IMR-90 (cell line): Measurements from ENCODE around the gene CDC42BPA. TPM values are rescaled to one million over a fixed set of nuclear protein-coding genes. Genes with fewer than 3 reads are reported as not detected.

Experiments used
- ATAC-seq: fragments of 200-7000 bp; cut with Tn5 transposase; 2 replicates; pipeline ENCODE4 v1.9.1; 2020; ENCODE audit warnings: low read depth, mild to moderate bottlenecking, moderate library complexity
- BruUV-seq: library from RNA; stranded (reverse); fragments of 400-500 nt; replicated peaks from 2 replicates; lab custom pipeline; 2021; lab: Mats Ljungman, UMichigan
- CTCF ChIA-PET: fragments of 300-600 bp; formaldehyde crosslinking; extraction: SDS; loops from one replicate; lab custom pipeline; 2021; ENCODE audit warnings: antibody characterized with exemption; lab: Yijun Ruan, JAX
- POLR2A ChIA-PET: fragments of 300-600 bp; sonication (Branson Sonifier 250); formaldehyde crosslinking; loops from one replicate; lab custom pipeline; 2022; ENCODE audit warnings: antibody characterized with exemption; ENCODE audit not compliant: unreplicated experiment; lab: Charles Lee
- DNase-seq: peaks from one replicate; pipeline ENCODE4 v3.0.0; 2013
- H2AFZ ChIP-seq: replicated peaks from 2 replicates; pipeline ENCODE3; 2013; ENCODE audit warnings: low read length, mild to moderate bottlenecking; ENCODE audit not compliant: poor library complexity
- H2AK5ac ChIP-seq: 2 replicates; pipeline ENCODE4 v1.6.1; 2013; ENCODE audit warnings: low read depth, low read length, inconsistent platforms
- H2AK9ac ChIP-seq: replicated peaks from 2 replicates; pipeline ENCODE3; 2013; ENCODE audit warnings: mild to moderate bottlenecking, low read depth, low read length, moderate library complexity; ENCODE audit not compliant: poor library complexity
- H2BK120ac ChIP-seq: 2 replicates; pipeline ENCODE4 v1.6.1; 2013; ENCODE audit warnings: low read depth, low read length, inconsistent platforms
- H2BK15ac ChIP-seq: 3 replicates; pipeline ENCODE4 v1.6.1; 2013; ENCODE audit warnings: low read depth, low read length, inconsistent platforms
- H2BK20ac ChIP-seq: 2 replicates; pipeline ENCODE4 v1.6.1; 2013; ENCODE audit warnings: low read depth, mild to moderate bottlenecking, inconsistent platforms, low read length, moderate library complexity
- H2BK5ac ChIP-seq: 2 replicates; pipeline ENCODE4 v1.6.1; 2013; ENCODE audit warnings: mild to moderate bottlenecking, low read depth, low read length, inconsistent platforms; ENCODE audit not compliant: poor library complexity, severe bottlenecking
- H3K14ac ChIP-seq: replicated peaks from 2 replicates; pipeline ENCODE4 v1.6.1; 2013; ENCODE audit warnings: low read depth, low read length, inconsistent platforms
- H3K18ac ChIP-seq: 2 replicates; pipeline ENCODE4 v1.6.1; 2013; ENCODE audit warnings: low read depth, low read length, control low read depth
- H3K23ac ChIP-seq: 2 replicates; pipeline ENCODE4 v1.6.1; 2013; ENCODE audit warnings: low read depth, low read length, inconsistent platforms
- H3K27ac ChIP-seq: 2 replicates; pipeline ENCODE4 v1.5.1; 2013; ENCODE audit warnings: mild to moderate bottlenecking, control low read depth, low read length; ENCODE audit not compliant: insufficient read depth
- H3K27me3 ChIP-seq: 2 replicates; pipeline ENCODE4 v1.6.1; 2013; ENCODE audit warnings: low read length; ENCODE audit not compliant: control insufficient read depth, insufficient read depth
- H3K36me3 ChIP-seq: 2 replicates; pipeline ENCODE4 v1.6.1; 2013; ENCODE audit warnings: low read length, mixed read lengths; ENCODE audit not compliant: control insufficient read depth, insufficient read depth
- H3K4ac ChIP-seq: 2 replicates; pipeline ENCODE4 v1.6.1; 2013; ENCODE audit warnings: low read depth, low read length, inconsistent platforms
- H3K4me1 ChIP-seq: 2 replicates; pipeline ENCODE4 v1.6.1; 2013; ENCODE audit warnings: low read length, mixed read lengths; ENCODE audit not compliant: control insufficient read depth, insufficient read depth
- H3K4me2 ChIP-seq: 2 replicates; pipeline ENCODE4 v1.6.1; 2013; ENCODE audit warnings: low read depth, mild to moderate bottlenecking, control low read depth, low read length, moderate library complexity
- H3K4me3 ChIP-seq: 2 replicates; pipeline ENCODE4 v1.5.1; 2013; ENCODE audit warnings: low read depth, mild to moderate bottlenecking, control low read depth, low read length, moderate library complexity; ENCODE audit not compliant: insufficient read depth
- H3K56ac ChIP-seq: 2 replicates; pipeline ENCODE4 v1.6.1; 2013; ENCODE audit warnings: low read length, inconsistent platforms; ENCODE audit not compliant: insufficient read depth; ENCODE audit errors: extremely low read depth
- H3K79me1 ChIP-seq, 2 experiments: 2 replicates each; pipeline ENCODE4 v1.6.1; 2013; ENCODE audit warnings: low read length in 2 of 2, inconsistent platforms in 1 of 2, low read depth in 1 of 2
- H3K9ac ChIP-seq: 2 replicates; pipeline ENCODE4 v1.6.1; 2013; ENCODE audit warnings: low read depth, low read length, control low read depth
- H3K9me1 ChIP-seq: 2 replicates; pipeline ENCODE4 v1.6.1; 2013; ENCODE audit warnings: low read length, inconsistent platforms; ENCODE audit not compliant: insufficient read depth
- H3K9me3 ChIP-seq: 2 replicates; pipeline ENCODE4 v1.6.1; 2013; ENCODE audit warnings: low read length; ENCODE audit not compliant: control insufficient read depth, insufficient read depth
- H4K20me1 ChIP-seq: 2 replicates; pipeline ENCODE4 v1.6.1; 2013; ENCODE audit warnings: low read length, inconsistent platforms; ENCODE audit not compliant: insufficient read depth
- H4K5ac ChIP-seq: 2 replicates; pipeline ENCODE4 v1.6.1; 2013; ENCODE audit warnings: mild to moderate bottlenecking, low read depth, low read length, control low read depth
- H4K8ac ChIP-seq, 2 experiments: 2 replicates each; pipeline ENCODE4 v1.6.1; 2013; ENCODE audit warnings: low read depth in 2 of 2, low read length in 2 of 2, control low read depth in 1 of 2, inconsistent platforms in 1 of 2
- H4K91ac ChIP-seq: 2 replicates; pipeline ENCODE4 v1.6.1; 2013; ENCODE audit warnings: low read depth, low read length, inconsistent platforms; ENCODE audit not compliant: insufficient read depth
- ELK1 ChIP-seq: fragments of 150-350 bp; IDR thresholded peaks from 2 replicates; pipeline ENCODE4 v1.6.1; 2016; ENCODE audit warnings: low read depth, mild to moderate bottlenecking, low read length, moderate library complexity, borderline replicate concordance
- MAFK ChIP-seq: IDR thresholded peaks from 2 replicates; pipeline ENCODE4 v1.6.1; 2012; ENCODE audit warnings: low read depth, low read length, improper control_type of control experiment
- SMC3 ChIP-seq: fragments of 150-350 bp; IDR thresholded peaks from 2 replicates; pipeline ENCODE4 v1.6.1; 2016; ENCODE audit warnings: low read depth, mild to moderate bottlenecking, antibody characterized with exemption, low read length, moderate library complexity
- WGBS, 2 experiments: methylation state at CpG; one replicate each; pipeline versions ENCODE4 v1.1.5 to v1.1.7; 2013; ENCODE audit warnings: missing lambda C conversion rate in 2 of 2; ENCODE audit not compliant: insufficient read length in 1 of 2; ENCODE audit errors: extremely low coverage in 2 of 2; 5-methylcytosine and 5-hydroxymethylcytosine counted together
- dilution Hi-C: fragments of 300-500 bp; cut with HindIII; formaldehyde crosslinking; loops from one replicate; pipeline ENCODE4 v1.14.3; 2018; ENCODE audit warnings: low sequenced_read_pairs; ENCODE audit not compliant: unreplicated experiment
- in situ Hi-C: fragments of 300-500 bp; cut with MboI; formaldehyde crosslinking; loops from 3 replicates; pipeline ENCODE4 v1.14.3; 2019; ENCODE audit warnings: low sequenced_read_pairs, inconsistent platforms, mixed read lengths
- intact Hi-C: fragments of 100-400 bp; cut with micrococcal nuclease; formaldehyde crosslinking; loops from 2 replicates; pipeline ENCODE4 v1.10.0; 2022
- polyA plus RNA-seq, 3 experiments: library from polyadenylated mRNA; depleted of rRNA; stranded (reverse); fragments of >200 nt; gene quantifications; 2 replicates each; pipeline ENCODE4 v1.2.3, GENCODE V29; 2012; ENCODE audit warnings: low replicate concordance in 1 of 3
- total RNA-seq: library from RNA; depleted of rRNA; stranded (reverse); fragments of >200 nt; gene quantifications from 2 replicates; pipeline ENCODE4 v1.2.3, GENCODE V29; 2012

CDC42BPA gene
- total and polyA plus RNA-seq, 2 of the 4 experiments (the other 2 are of a cell fraction), result 9.4 to 27.8 TPM

- Histone ChIP-seq H2AK9ac (no peak overlapping the region), H2BK20ac (no peak overlapping the region), H3K4me3 (no peak overlapping the region), H4K20me1 (no peaks in the 10 kb centered on the region), H4K91ac (no peak overlapping the region), H3K79me1 (peaks cover 8 to 14% of the 10 kb centered on the region in 2 experiments), H4K8ac (no peak overlapping the region), H3K27ac (no peak overlapping the region), H3K23ac (no peak overlapping the region), H3K56ac (no peak overlapping the region), H3K18ac (no peak overlapping the region), H2BK120ac (no peak overlapping the region), H4K5ac (no peak overlapping the region), H2AFZ (no peak overlapping the region), H3K4ac (no peak overlapping the region), H3K14ac (no peak overlapping the region), H3K36me3 (peaks cover 6% of the 10 kb centered on the region; the same call in 1 of the 2 replicates), H3K9me3 (no peaks in the 10 kb centered on the region), H2BK15ac (no peak overlapping the region), H2AK5ac (no peak overlapping the region), H3K4me1 (no peaks in the 10 kb centered on the region), H3K27me3 (no peaks in the 10 kb centered on the region), H3K9me1 (peaks cover 8% of the 10 kb centered on the region), H2BK5ac (no peak overlapping the region), H3K4me2 (no peak overlapping the region), H3K9ac (no peak overlapping the region)
- in situ Hi-C loops (loop anchor here (25.0 kb wide), 1 partner anchor 309 kb away; no protein-coding TSS in a partner anchor), dilution Hi-C loops (no loop called here), intact Hi-C loops (no loop called here)
- TF ChIP-seq SMC3 (no peak), MAFK (no peak), ELK1 (no peak)
- BruUV-seq, result no TSS peak
- ChIA-PET CTCF (no interaction called here), POLR2A (no interaction called here)
- ATAC-seq (no peak), DNase-seq (no peak)
- WGBS, 2 experiments, result 96% methylated on average over 3 of the region's 3 CpGs; no CpG with 5 or more reads in 1 of the 2 experiments
These were observed 190.4 kb downstream of the CDC42BPA start for GRCh38 chr1:227127891-227128290.
